Common myeloid progenitor, CD34-positive (primary cell): Measurements from ENCODE around the gene EIF4A2.

Source experiments
- CTCF ChIA-PET: fragments of 350-600 bp; sonication (Branson Sonifier 250); formaldehyde crosslinking; loops from one replicate; lab custom pipeline; 2021; ENCODE audit warnings: antibody characterized with exemption; lab: Charles Lee
- POLR2A ChIA-PET: fragments of 350-600 bp; sonication (Branson Sonifier 250); formaldehyde crosslinking; loops from one replicate; lab custom pipeline; 2021; ENCODE audit warnings: antibody characterized with exemption; lab: Charles Lee
- DNase-seq, 3 donors: peaks; one replicate each; pipeline versions ENCODE4 v3.0.0 to v3.0.0-alpha.2; 2013
- H3K27ac ChIP-seq, 2 experiments: 1 replicate in 1 of 2; 2 replicates in 1 of 2; pipeline ENCODE4 v1.7.0; 2013; ENCODE audit warnings: inconsistent platforms in 2 of 2, low read length in 2 of 2, mild to moderate bottlenecking in 2 of 2, low read depth in 1 of 2, moderate library complexity in 1 of 2; ENCODE audit not compliant: severe bottlenecking in 2 of 2, insufficient read depth in 1 of 2, poor library complexity in 1 of 2
- H3K27me3 ChIP-seq, 5 experiments: replicated peaks in 2 of 5; 1 replicate in 3 of 5; 2 replicates in 2 of 5; pipeline versions ENCODE4 v1.6.1 to v1.7.0; 2013; ENCODE audit warnings: low read length in 4 of 5, mild to moderate bottlenecking in 2 of 5, moderate library complexity in 2 of 5, inconsistent platforms in 1 of 5; ENCODE audit not compliant: insufficient read depth in 5 of 5, control insufficient read depth in 4 of 5
- H3K36me3 ChIP-seq, 4 experiments: 1 replicate in 2 of 4; 2 replicates in 2 of 4; pipeline versions ENCODE4 v1.6.1 to v1.7.0; 2013; ENCODE audit warnings: low read length in 3 of 4, control low read depth in 1 of 4, mild to moderate bottlenecking in 1 of 4; ENCODE audit not compliant: control insufficient read depth in 4 of 4, insufficient read depth in 4 of 4
- H3K4me1 ChIP-seq, 4 experiments: 1 replicate in 3 of 4; 2 replicates in 1 of 4; pipeline versions ENCODE4 v1.6.1 to v1.7.1; 2013; ENCODE audit warnings: low read length in 3 of 4, mild to moderate bottlenecking in 3 of 4, control low read depth in 1 of 4, inconsistent platforms in 1 of 4, moderate library complexity in 1 of 4; ENCODE audit not compliant: control insufficient read depth in 4 of 4, insufficient read depth in 4 of 4; ENCODE audit errors: control extremely low read depth in 1 of 4
- H3K4me3 ChIP-seq, 7 experiments: 1 replicate in 4 of 7; 2 replicates in 3 of 7; pipeline versions ENCODE4 v1.5.1 to v1.7.0; 2013; ENCODE audit warnings: mild to moderate bottlenecking in 7 of 7, low read length in 6 of 7, moderate library complexity in 6 of 7, inconsistent platforms in 2 of 7, low read depth in 2 of 7, control low read depth in 1 of 7; ENCODE audit not compliant: insufficient read depth in 4 of 7, control insufficient read depth in 1 of 7; ENCODE audit errors: extremely low read depth in 1 of 7
- H3K9me3 ChIP-seq, 5 experiments: 1 replicate in 4 of 5; 2 replicates in 1 of 5; pipeline versions ENCODE4 v1.6.1 to v1.7.1; 2013; ENCODE audit warnings: low read length in 4 of 5, mild to moderate bottlenecking in 2 of 5, inconsistent platforms in 1 of 5, low read depth in 1 of 5, moderate library complexity in 1 of 5; ENCODE audit not compliant: control insufficient read depth in 4 of 5, insufficient read depth in 2 of 5; ENCODE audit errors: control extremely low read depth in 1 of 5
- WGBS: methylation state at CpG from one replicate; pipeline ENCODE4 v1.1.5; 2013; ENCODE audit not compliant: insufficient coverage; 5-methylcytosine and 5-hydroxymethylcytosine counted together

The EIF4A2 gene

DNA sequence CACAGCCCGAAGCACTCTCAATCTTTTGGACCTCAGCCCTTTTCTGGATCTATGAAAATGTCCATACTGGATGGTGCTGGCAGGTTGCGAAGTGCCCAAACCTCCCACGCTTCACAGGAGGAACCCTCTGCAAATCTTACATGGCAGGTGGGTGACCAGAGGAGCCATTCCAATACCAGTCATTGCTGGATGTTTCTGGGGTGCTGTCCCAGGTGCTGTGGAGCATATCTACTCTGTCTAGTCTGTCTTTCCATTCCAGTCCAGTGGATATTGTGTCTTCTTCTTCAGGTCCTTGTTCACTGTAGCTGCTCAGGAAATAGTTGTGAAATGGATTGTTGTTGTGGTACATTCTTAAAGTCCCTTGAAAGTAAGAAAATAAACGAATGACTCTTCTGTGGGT lies 48.4 kb downstream of the EIF4A2 start:
- H3K4me3 ChIP-seq = no peak overlapping the region
- WGBS = 81% methylated on average over 4 of the region's 4 CpGs
- POLR2A ChIA-PET = no interaction called here

DNA sequence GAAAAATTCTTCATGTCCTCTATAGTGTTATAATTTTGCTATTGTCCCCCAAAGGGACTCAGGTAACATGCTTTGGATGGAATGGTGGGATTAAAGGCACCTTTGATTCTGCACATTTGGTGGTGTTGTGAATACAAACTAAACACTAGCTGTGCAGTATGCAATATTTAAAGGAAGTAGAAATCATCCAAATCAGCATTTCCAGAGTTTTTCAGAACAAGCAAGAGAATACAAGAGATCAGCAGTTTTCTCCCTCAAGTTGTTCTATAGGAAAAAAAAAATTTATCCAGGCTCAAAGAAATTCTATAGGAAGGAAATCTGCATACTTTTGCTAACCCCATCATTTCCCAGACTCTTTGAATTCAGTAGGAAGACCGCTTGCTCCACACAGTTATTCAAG lies 48.9 kb downstream of the EIF4A2 start:
- peaks cover 19 to 48% (median 31%) of the 10 kb centered on the region in 5 experiments for H3K27me3 ChIP-seq
- no peak for DNase-seq
- WGBS = 100% methylated on average over 1 of the region's 1 CpG
- H3K9me3 ChIP-seq = peaks cover 0 to 2% (median 0%) of the 10 kb centered on the region in 5 experiments
- peaks cover 0 to 6% (median 5%) of the 10 kb centered on the region in 4 experiments for H3K4me1 ChIP-seq
- no peak overlapping the region for H3K27ac ChIP-seq
- CTCF ChIA-PET = interaction anchor here (1.7 kb wide), 1 partner anchor 10 kb away, joined by 3 read pairs; no protein-coding TSS in a partner anchor
- POLR2A ChIA-PET = no interaction called here
- H3K4me3 ChIP-seq = no peak overlapping the region
- H3K36me3 ChIP-seq = no peaks in the 10 kb centered on the region

More for the DNA sequence above, 48.4 kb downstream of the EIF4A2 start:
- DNase-seq = no peak
- Histone ChIP-seq H3K27ac (no peak overlapping the region), H3K36me3 (no peaks in the 10 kb centered on the region), H3K9me3 (peaks cover 0 to 2% (median 0%) of the 10 kb centered on the region in 5 experiments), H3K27me3 (peaks cover 19 to 48% (median 31%) of the 10 kb centered on the region in 5 experiments), H3K4me1 (peaks cover 0 to 10% (median 8%) of the 10 kb centered on the region in 4 experiments)
- CTCF ChIA-PET = interaction anchor here (1.7 kb wide), 1 partner anchor 10 kb away, joined by 3 read pairs; no protein-coding TSS in a partner anchor
